VCaP (cell line): ENCODE data around the gene GLYR1.

Source experiments
- H3K27ac ChIP-seq: fragments of 450-650 bp; 2 replicates; pipeline ENCODE4 v1.5.1; 2017
- CTCF ChIP-seq: fragments of 450-650 bp; conservative IDR thresholded peaks from 2 replicates; pipeline ENCODE4 v1.5.1; 2017; ENCODE audit warnings: mild to moderate bottlenecking, moderate library complexity

GLYR1 gene

GRCh38 chr16:4891097-4891885 is 44.2 kb upstream of the GLYR1 start:
- TF ChIP-seq CTCF = no peak
- H3K27ac ChIP-seq = no peak overlapping the region

GRCh38 chr16:4890686-4891085 is 43.6 kb upstream of the GLYR1 start:
- no peak for TF ChIP-seq CTCF

GRCh38 chr16:4890026-4890425 is 42.9 kb upstream of the GLYR1 start:
- peak overlapping the region; percentile 68 for H3K27ac ChIP-seq

More at GRCh38 chr16:4890686-4891085, 43.6 kb upstream of the GLYR1 start:
- H3K27ac ChIP-seq = no peak overlapping the region

GRCh38 chr16:4888428-4889135 is 41.5 kb upstream of the GLYR1 start:
- TF ChIP-seq CTCF = no peak
- H3K27ac ChIP-seq = peak overlapping the region; percentile 68

More at GRCh38 chr16:4890026-4890425, 42.9 kb upstream of the GLYR1 start:
- TF ChIP-seq CTCF = no peak

- no peak for TF ChIP-seq CTCF
Measured at GRCh38 chr16:4886151-4886550, 39.1 kb upstream of the GLYR1 start.

GRCh38 chr16:4884972-4885874 is 38.1 kb upstream of the GLYR1 start:
- TF ChIP-seq CTCF = no peak
- no peak overlapping the region for H3K27ac ChIP-seq

More at GRCh38 chr16:4886151-4886550, 39.1 kb upstream of the GLYR1 start:
- H3K27ac ChIP-seq = no peak overlapping the region

GRCh38 chr16:4884209-4884608 is 37.1 kb upstream of the GLYR1 start:
- no peak for TF ChIP-seq CTCF
- H3K27ac ChIP-seq = no peak overlapping the region
